ENCODE results near the gene APC.

APC gene

GRCh38 chr5:112787261-112787660 lies 49.6 kb downstream of the APC start:
- no peak for DNase-seq (ENCODE audit: low spot score)

- no peak for DNase-seq (ENCODE audit: low spot score)
These were observed 50.2 kb downstream of the APC start for GRCh38 chr5:112787896-112788295.

- no peak for DNase-seq (ENCODE audit: low spot score)
These were observed 55.5 kb downstream of the APC start for GRCh38 chr5:112793201-112793600.

DNA sequence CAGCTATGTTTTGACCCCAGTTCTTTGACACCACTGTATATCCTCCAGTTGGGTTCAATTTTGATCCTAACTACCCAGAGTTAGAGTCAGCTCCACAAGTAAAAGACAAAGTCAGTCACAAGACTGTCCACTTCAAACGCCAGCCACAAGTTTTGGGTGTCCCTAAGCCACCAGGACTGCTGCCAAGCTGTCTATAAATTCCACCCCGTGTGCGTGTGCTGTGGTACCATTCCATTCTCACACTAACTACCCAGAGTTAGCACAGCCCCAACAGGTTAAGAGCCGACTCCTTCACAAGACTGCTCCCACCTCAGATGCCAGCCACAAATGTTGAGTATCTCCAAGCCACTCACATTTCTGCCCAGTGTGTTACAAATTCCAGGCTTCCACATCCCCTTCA lies 56.7 kb downstream of the APC start:
- DNase-seq (ENCODE audit: low spot score): no peak

DNA sequence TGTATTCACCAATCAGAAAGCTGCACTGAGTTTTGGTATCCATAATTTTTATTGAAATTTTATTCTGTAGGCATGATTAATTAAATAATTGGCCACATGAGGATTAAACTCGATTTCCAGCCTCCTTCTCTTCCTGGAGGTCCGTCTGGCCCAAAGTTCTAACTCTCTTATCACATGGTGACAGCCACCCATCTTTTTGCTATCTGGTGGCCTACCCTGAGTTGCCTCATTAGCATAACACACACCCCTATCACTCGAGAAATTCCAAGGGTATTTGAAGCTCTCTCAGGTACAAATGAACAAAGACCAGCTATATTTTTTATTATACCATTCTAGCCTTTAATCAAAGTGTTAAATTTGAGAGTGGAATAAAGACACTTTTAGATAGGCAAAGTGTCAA lies 57.7 kb downstream of the APC start:
- DNase-seq (ENCODE audit: low spot score): no peak

GRCh38 chr5:112795944-112796678 lies 58.4 kb downstream of the APC start:
- DNase-seq (ENCODE audit: low spot score): no peak

DNA sequence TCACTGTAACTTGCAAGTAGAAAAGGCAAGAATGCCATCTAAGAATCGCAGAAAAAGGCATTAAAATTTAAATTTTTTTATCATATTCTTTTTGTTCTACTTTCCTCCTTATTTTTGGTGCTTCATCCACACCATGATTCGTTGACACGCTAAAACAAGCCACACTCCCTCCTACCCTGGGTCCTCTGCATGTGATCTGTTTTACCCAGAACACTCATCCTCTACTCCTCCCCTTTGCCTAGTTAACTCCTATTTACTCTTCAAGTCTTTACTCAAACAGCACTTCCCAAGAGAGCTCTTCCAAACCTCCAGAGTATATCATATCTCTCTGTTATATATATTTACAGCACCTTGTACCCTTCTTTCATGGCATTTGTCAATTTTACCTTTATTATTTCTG lies 62.0 kb downstream of the APC start:
- DNase-seq (ENCODE audit: low spot score): no peak

- no peak for DNase-seq (ENCODE audit: low spot score)
These were observed 63.2 kb downstream of the APC start for GRCh38 chr5:112800891-112801290.

DNA sequence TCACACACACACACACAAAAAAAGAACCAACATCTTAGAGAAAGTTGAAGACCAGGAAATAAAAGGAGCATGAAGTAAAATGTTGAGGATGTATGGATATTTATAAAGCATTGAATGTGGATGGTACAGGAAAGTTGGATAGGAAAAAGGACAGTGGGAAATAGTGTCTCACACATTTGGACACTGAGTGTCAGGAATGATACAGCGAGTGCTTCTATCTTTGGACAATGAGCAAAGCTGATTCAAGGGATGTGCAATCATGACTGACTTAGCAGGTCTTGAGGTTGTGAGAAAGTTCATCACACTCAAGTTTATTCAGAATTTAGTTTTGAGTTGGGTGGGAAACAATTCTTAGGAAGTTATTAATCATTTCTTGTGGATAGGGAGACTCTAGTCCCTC lies 73.3 kb downstream of the APC start:
- DNase-seq (ENCODE audit: low spot score): no peak

DNA sequence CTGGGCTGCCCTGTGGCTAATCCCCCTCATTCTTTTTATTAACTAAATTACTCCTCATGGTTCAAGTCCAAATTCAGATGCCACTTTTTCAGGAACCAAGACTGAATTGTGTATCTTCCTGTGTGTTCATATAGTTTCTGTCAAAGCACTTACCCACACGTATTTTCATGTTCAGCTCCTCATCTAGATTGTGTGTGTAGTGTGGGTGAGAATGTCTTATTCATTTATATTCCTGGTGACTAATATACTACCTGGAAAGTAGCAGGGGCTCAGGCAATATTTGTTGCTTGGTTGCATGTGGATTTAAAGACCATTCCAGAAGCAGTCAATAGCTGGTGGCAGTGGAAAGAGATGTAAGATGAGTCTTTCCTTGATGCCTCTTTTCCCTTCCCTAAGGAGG lies 74.9 kb downstream of the APC start:
- DNase-seq (ENCODE audit: low spot score): no peak

- no peak for DNase-seq (ENCODE audit: low spot score)
These were observed 82.6 kb downstream of the APC start for GRCh38 chr5:112820246-112820645.

GRCh38 chr5:112822456-112822855 lies 84.8 kb downstream of the APC start:
- no peak for DNase-seq (ENCODE audit: low spot score)

- no peak for DNase-seq (ENCODE audit: low spot score)
These were observed 85.5 kb downstream of the APC start for GRCh38 chr5:112823181-112823580.

DNA sequence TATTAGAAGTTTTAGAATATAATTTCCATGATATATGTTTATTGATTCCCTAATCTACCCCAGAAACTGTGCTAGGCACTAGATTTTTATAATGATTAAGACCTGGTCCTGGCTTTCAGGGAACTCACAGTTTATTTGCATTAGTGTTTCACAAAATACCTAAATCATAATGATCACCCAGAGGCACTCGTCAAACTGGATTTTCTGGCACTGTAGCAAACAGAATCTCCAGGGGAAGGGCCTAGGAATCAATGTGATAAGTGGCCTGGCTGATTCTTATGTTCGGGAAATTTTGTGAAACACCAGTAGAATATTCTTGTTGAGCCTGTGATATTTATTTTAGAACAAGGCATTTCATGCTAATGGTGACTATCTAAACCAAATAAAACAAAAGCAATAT lies 86.0 kb downstream of the APC start:
- DNase-seq (ENCODE audit: low spot score): no peak

GRCh38 chr5:112824197-112824596 lies 86.5 kb downstream of the APC start:
- no peak for DNase-seq (ENCODE audit: low spot score)

GRCh38 chr5:112830378-112830777 lies 92.7 kb downstream of the APC start:
- DNase-seq (ENCODE audit: low spot score): no peak

- DNase-seq (ENCODE audit: low spot score): no peak
These were observed 96.3 kb downstream of the APC start for GRCh38 chr5:112833971-112834370.

DNA sequence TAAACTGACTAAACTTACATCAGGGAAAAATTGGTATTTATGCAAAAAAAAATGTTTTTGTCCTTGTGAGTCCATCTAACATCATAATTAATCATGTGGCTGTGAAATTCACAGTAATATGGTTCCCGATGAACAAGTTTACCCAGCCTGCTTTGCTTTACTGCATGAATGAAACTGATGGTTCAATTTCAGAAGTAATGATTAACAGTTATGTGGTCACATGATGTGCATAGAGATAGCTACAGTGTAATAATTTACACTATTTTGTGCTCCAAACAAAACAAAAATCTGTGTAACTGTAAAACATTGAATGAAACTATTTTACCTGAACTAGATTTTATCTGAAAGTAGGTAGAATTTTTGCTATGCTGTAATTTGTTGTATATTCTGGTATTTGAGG lies 106.8 kb downstream of the APC start:
- no peak for DNase-seq (ENCODE audit: low spot score)

DNA sequence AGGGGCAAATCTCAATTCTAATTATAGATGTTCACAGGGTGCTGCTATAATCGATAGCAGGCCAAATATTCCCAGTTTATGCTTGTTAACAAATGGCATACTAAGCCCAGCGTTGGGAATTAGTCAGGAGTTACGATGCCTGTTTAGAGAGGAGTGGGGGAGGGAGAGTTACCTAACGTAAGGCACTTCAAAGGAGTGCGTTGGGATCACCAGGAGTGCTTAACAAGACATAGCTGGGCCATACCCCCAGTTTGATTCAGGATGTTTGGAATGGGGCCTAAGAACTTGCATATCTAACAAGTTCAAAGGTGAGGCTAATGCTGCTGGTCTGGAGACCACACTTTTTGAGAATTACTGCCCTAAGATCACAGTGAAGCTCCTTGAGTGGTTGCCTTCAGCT lies 108.9 kb downstream of the APC start:
- DNase-seq (ENCODE audit: low spot score): no peak

DNA sequence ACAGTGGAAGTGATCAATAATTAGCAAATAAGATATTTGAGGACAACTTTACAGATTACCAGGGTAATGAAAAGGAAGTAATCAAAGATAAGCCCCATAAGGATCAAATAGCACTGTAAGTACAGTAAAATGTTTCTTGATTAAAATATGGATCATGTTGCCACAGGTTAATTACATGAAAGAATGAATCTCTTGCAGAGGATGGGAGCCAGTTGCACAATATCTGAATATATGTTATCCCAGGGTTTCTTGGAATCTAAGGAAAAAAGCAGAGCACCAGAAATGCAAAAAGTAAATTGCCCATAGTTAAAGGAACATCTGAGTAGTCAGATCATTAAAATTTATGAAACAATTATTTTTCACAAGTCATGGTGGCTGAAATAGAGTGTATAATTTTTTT lies 109.6 kb downstream of the APC start:
- DNase-seq (ENCODE audit: low spot score): no peak

- no peak for DNase-seq (ENCODE audit: low spot score)
These were observed 110.6 kb downstream of the APC start for GRCh38 chr5:112848116-112848811.

DNA sequence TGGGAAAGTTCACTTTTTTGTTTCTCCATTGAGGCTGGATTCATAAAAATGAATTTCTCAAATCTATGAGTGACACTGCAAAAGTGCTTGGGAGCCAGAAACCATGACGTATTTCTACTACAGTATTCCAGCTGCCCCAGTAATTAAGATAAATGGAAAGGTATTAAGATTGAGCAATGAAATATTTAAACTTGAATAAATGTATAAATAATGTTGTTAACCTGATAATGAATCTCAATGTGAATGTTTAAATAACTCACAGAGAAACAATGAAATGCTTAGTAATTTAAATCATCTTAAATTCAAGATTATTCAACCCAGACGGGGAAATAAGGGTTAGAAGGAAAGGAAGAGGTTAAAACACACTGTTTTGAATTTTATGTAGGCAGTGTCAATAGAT lies 112.2 kb downstream of the APC start:
- DNase-seq (ENCODE audit: low spot score): no peak

- no peak for DNase-seq (ENCODE audit: low spot score)
These were observed 117.0 kb downstream of the APC start for GRCh38 chr5:112854651-112855050.

DNA sequence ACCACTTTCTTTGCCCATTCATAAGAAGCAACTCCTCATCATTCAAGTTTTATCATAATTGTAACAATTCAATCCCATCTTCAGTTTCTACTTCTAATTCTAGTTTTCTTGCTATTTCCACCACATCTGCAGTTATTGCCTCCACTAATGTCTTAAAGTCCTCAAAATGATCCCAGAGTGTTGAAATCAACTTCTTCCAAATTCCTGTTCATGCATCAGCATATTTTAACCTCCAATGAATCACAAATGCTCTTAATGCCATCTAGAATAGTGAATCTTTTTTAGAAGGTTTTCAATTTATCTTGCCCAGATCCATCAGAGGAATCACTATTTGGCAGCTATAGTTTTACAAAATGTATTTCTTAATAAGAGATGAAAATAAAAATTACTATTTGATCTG lies 120.2 kb downstream of the APC start:
- no peak for DNase-seq (ENCODE audit: low spot score)
